GM10266 (cell line): ENCODE measurements around the gene PIK3R5.

Experiments used
- DNase-seq: peaks from one replicate; pipeline ENCODE4 v3.0.0; 2012; ENCODE audit errors: extremely low spot score
- TF ChIP-seq, protein P1 (sequence below): IDR thresholded peaks from 2 replicates; pipeline ENCODE4 v1.5.1; 2012; ENCODE audit warnings: mild to moderate bottlenecking, low read depth; ENCODE audit not compliant: control insufficient read depth, insufficient read depth; ENCODE audit errors: missing control alignments

The PIK3R5 gene

DNA sequence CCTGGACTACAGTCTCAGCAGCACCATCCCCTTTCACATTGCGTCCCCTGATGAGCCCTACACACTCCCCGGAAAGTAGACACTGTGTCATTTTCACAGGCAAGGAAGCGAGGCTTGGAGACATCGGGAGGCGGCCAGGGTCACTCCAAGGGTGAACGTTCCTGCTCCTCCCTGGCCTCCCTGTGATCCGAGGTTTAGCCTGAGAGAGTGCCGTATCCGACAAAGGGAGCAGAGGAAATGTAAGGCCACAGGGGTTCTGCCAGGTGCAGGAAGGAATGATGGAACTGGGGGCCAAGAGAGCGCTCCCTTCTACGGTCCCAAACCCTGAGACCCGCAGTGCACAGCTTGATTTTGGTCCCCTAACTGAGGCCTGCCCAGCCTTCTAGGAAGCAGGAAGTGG is 90.1 kb downstream of the PIK3R5 start:
- TF ChIP-seq, protein P1, sequence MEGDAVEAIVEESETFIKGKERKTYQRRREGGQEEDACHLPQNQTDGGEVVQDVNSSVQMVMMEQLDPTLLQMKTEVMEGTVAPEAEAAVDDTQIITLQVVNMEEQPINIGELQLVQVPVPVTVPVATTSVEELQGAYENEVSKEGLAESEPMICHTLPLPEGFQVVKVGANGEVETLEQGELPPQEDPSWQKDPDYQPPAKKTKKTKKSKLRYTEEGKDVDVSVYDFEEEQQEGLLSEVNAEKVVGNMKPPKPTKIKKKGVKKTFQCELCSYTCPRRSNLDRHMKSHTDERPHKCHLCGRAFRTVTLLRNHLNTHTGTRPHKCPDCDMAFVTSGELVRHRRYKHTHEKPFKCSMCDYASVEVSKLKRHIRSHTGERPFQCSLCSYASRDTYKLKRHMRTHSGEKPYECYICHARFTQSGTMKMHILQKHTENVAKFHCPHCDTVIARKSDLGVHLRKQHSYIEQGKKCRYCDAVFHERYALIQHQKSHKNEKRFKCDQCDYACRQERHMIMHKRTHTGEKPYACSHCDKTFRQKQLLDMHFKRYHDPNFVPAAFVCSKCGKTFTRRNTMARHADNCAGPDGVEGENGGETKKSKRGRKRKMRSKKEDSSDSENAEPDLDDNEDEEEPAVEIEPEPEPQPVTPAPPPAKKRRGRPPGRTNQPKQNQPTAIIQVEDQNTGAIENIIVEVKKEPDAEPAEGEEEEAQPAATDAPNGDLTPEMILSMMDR = no peak
- DNase-seq = no peak

DNA sequence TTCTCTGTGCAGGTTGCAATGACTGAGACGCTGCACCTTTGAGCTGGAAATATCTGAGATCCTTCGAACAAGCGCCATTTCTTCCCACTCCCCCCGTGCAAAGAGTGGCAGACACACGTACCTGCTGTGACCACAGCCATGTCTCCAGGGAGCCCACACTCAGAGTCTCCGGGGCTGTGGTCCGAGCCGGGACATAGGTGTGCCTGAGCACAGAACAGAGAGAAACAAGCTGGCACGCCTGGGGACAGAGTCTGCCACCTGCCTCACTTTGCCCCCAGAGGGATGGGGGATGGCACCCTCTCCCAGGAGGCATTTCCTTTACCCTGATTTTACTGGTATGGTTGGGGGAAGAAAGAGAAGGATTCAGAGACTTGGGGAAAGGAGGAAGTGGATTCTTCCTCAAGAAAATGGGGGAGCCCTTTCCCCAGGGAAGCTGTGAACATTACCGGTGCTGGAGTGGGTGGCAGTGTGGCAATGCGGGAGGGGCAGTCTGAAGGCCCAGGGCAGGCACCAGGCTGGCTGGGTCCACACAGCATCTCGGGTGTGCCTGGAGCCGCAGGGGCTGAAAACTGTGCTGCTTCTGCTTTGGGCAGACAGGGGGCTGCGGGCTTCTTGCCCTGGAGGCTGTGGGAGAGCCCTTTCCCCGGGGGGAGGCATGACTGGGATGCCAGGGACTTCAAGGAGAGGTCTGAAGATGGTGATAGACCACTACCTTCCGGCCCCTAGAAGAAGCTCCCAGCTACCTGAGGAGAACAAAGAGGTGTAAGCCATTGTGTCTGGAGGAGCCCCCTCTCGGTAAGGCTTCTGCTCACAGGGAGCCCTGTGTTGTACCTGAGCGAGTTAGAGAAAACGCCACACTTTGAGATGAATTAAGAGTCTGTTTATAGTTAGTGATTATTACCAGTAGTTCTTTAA is 91.4 kb downstream of the PIK3R5 start:
- DNase-seq = no peak
- TF ChIP-seq, protein P1 = no peak

DNA sequence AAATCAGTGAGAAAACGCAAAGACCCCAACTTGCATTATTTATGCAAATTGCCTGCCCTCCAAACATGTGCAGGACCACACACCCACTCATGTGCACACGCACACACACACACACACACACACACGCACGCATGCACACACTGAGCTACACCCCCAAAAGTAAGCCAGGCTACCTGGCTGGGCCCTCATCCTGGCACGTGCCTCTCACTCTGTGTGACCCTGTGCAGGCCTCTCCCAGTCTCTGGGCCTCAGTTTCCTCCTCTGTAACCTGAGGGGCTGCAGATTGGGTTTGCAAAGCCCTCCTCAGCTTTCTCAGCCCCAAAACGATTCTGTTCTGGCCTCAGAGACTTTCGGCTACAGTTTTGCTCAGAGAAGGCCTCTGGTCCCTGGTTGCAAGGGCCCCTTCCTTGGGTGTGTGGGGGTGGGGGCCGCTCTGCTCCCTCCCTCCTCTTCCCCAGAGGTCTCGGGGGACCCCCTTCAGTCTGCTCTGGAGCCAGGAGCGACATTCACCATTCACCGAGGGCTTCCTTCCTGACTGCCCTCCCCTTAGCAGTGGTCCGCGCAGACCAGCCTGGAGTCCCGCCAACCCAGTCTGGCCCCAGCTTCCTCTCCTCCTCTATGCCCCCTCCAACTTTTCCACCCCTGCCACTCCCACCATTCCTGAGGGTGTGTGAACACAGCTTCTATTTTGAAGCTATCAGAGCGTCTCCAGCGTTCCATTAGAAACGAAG is 92.6 kb downstream of the PIK3R5 start:
- TF ChIP-seq, protein P1 = no peak
- no peak for DNase-seq

DNA sequence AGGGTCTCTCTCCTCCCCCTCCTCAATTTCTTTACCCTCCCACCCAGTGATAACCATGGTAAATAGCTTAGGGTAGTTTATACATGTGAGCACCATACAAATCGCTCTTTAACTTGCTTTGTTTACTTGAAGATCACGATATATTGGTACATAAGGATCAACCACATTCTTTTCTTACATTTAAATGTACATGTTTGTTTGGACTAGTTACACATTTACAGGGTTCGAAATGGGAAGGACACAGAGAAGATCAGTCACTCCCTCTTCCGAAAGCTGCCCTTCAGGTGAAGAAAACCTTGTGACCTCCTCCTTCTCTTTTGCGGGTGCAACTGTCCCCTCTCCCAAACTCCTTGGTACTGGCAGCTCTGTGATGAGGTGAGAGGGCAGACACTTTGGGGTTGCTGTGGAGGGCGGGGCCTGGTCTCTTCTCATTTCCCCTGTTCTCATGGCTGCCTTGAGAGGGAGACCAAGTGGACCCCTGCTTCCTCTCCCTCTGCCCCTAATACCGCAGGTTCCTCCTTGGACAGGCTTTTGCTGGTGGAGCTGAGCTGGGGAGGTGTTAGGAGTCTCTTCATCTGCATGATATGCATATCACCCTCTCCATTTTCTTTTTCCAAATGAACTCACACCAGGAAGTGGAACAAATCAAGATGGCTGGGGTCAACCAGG is 93.3 kb downstream of the PIK3R5 start:
- TF ChIP-seq, protein P1 = no peak
- no peak for DNase-seq

DNA sequence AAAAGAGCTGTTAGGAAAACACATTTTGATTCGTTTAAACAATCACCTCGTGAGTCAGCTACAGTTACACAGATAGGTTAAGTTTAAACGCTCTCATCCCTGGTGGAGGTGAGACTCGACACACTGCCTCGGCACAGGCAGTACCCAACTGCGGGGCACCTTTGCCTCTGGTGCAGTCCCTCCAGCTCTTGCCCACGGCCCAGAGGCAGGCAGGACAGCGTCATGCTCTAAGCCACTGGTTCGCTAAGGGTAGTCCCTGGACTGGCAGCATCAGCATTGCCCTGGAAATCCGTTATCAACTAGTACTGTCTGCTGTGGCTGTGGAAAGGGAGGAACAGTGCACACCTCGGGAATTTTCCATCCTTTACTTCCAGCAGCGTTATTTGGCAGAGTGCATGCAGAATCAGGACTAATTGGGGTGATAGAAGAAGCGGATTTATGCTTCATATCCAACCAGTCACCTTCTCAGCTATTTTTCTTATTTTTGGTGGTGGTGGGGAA is 94.4 kb downstream of the PIK3R5 start:
- DNase-seq = no peak
- TF ChIP-seq, protein P1 = no peak

DNA sequence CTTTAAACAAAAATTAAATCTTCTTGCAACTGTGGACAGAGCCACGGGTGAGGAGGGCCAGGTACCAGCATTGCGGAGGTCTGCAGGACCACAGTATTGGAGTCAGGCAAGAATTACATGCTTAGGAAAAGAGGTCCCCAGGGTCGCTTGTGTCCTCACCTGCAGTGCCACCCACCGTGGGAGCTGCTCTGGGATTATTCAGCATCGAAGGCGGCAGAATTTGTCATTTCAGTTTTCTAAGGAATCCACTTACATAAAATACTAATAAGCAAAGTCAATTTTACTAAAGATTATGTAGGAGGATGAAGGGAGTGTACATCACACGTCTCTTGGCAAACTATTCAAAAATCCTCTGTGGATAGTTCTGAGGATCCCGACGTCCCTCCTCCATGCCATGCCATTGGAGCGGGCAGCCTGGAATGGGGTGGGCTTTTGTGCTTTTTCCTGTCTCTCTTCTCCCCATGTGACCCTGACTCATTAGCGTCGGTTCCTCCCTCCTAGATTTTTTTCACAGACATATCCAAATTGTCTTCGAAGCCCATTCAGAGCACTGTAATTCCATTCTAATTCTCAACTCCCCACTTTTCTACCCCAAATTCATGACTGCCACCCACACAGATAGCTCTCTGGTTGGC is 95.0 kb downstream of the PIK3R5 start:
- TF ChIP-seq, protein P1 = no peak
- no peak for DNase-seq
